ENCODE data around the gene VEZT.
"Not testable (repeated sequence)": the region's sequence is repeated elsewhere in the genome, so short reads cannot be mapped to it uniquely, and the experiment has no call there.

VEZT gene

GRCh38 chr12:95217377-95218149 is at the start of gene VEZT, which contains the start of gene FGD6:
VEZT (plus strand) TSS chr12:95217807; CDS start chr12:95217851, 44 bp downstream.
FGD6 (minus strand) TSS chr12:95217467; CDS start chr12:95217240, 227 bp downstream.
- peak; percentile 83 to 95 (median 90) for DNase-seq (ENCODE audit: low read depth in 4 of 4, low spot score in 1 of 4)

GRCh38 chr12:95168746-95169145 is 48.9 kb upstream of the VEZT start:
- no peak for DNase-seq (ENCODE audit: low read depth in 4 of 4, low spot score in 1 of 4)

- DNase-seq (ENCODE audit: low read depth in 4 of 4, low spot score in 1 of 4): no peak
Observed at GRCh38 chr12:95169368-95169767, 48.2 kb upstream of the VEZT start.

GRCh38 chr12:95173392-95174251 is 44.0 kb upstream of the VEZT start:
- no peak for DNase-seq (ENCODE audit: low read depth in 4 of 4, low spot score in 1 of 4)

DNA sequence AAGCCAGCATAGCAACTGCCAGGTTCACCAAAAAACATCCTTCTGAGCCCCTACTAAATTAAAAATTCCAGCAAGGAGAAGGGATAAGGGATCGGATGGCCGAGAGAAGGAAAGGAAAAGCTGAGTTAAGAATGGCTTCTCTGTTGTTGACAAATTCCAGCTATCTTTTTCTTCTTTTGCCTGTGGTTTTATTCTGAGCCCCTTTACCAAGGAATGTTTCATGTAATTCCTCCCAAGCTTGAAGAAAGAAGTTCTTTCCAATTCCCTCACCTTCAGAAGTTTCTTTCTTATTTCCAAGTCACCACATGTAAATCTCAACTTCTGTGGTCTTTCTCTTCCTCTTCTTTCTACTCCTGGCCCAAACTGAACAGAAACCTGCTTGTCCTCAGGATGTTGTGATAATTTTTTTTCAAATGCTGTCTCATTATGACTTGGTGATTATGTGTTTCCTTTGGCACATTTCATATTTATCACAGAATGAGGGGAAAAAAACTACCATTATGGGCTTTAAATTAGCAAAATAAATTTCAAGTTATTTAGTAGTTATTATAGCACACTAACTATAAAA is 40.3 kb upstream of the VEZT start:
- DNase-seq (ENCODE audit: low read depth in 4 of 4, low spot score in 1 of 4): no peak

- no peak for DNase-seq (ENCODE audit: low read depth in 4 of 4, low spot score in 1 of 4)
Observed at GRCh38 chr12:95178136-95178535, 39.5 kb upstream of the VEZT start.

- DNase-seq (ENCODE audit: low read depth in 4 of 4, low spot score in 1 of 4): no peak
Observed at GRCh38 chr12:95179011-95179410, 38.6 kb upstream of the VEZT start.

DNA sequence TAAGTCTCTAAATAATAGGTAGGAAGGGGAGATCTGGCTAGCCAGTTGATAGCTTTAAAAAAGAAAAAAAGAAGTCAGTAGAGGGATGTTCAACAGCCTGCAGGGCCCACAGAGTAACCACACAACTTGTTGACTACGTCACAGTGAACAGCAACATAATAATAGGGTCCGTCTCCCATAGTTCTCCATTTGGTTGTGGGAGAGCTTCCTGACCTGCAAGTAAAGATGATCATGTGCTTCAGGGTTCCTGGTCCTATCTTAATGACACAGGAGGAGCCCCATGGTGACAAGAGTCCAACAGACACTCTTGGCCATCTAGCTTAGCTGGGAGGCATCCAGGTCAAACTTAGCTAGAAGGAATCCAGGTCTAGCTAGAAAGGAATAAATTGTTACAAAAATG is 36.5 kb upstream of the VEZT start:
- DNase-seq (ENCODE audit: low read depth in 4 of 4, low spot score in 1 of 4): no peak

- no peak for DNase-seq (ENCODE audit: low read depth in 4 of 4, low spot score in 1 of 4)
Observed at GRCh38 chr12:95182868-95183415, 34.7 kb upstream of the VEZT start.

DNA sequence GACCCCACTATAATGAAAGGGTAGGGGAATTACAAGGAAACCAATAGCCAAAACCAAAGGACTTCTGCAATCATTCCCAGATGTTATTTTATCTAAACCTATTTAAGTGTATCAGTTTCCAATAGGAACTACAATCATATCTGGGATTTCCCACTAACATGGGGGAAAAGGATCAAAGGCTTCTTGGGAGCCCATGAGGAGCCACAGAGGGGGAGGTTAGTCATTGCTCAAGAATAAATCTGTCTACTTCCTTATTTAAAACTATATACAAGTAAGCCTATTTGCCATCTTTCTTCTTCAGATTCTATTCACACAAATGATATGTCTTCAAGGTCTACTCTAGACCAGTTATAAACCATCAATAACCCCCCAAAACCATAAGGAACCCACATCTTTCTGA is 33.5 kb upstream of the VEZT start:
- DNase-seq (ENCODE audit: low read depth in 4 of 4, low spot score in 1 of 4): no peak

DNA sequence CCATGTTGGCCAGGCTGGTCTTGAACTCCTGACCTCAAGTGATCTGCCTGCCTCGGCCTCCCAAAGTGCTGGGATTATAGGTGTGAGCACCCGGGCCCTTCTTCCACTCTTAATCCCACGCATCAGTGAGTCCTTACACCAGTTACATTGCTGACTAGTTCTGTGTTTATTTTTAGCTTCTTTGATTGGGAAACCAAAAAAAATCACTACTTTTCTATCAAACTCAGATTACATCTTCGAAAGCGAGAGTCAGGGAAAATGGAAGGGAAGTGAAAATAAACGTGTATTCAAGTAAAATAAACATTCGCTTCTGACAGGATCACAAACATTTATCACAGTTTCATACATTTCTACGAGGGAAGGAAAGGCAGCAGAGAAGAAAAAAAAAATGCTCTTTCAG is 32.5 kb upstream of the VEZT start:
- no peak for DNase-seq (ENCODE audit: low read depth in 4 of 4, low spot score in 1 of 4)

DNA sequence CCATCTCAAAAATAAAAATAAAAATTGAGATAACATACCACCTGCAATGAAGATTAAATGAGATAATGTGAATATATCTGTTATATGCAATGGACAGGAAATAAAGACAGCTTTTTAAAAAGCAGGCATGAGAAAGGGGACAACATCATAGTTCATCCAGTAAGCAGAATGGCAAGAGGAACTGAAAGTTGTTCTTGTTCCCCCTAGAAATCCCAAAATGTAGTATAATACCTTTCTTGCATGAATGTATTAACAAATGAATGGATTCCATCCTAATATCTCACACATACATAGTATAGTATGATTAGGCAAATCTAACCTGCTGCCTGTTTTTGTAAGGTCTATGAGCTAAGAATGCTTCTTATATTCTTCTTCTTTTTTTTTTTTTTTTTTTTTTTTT is 31.8 kb upstream of the VEZT start:
- no peak for DNase-seq (ENCODE audit: low read depth in 4 of 4, low spot score in 1 of 4)

DNA sequence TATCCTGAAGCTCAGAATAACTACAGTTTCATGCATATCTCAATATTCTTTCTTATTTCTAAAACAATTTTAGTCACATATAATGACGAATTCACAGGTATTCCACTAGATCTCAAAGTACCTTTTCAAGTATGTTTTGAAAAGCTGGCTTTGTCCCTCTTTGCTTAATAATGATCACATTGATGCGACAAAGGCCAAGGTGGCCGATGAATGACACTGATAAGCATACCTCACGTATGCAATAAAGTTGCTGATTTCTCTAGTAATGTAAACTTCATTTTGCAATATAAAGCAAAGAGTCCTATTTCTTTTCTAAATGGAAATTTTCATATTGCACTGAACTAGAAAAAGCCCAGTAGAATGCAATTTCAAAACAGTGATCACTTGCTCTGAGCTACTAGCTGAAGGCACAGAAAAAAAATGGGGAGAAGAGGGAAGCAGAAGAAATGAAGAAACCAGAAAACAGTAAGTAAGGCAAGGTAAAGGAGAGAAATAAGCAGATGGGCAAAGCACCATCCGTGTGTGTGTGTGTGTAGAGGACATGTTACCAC is 29.7 kb upstream of the VEZT start:
- DNase-seq (ENCODE audit: low read depth in 4 of 4, low spot score in 1 of 4): no peak

DNA sequence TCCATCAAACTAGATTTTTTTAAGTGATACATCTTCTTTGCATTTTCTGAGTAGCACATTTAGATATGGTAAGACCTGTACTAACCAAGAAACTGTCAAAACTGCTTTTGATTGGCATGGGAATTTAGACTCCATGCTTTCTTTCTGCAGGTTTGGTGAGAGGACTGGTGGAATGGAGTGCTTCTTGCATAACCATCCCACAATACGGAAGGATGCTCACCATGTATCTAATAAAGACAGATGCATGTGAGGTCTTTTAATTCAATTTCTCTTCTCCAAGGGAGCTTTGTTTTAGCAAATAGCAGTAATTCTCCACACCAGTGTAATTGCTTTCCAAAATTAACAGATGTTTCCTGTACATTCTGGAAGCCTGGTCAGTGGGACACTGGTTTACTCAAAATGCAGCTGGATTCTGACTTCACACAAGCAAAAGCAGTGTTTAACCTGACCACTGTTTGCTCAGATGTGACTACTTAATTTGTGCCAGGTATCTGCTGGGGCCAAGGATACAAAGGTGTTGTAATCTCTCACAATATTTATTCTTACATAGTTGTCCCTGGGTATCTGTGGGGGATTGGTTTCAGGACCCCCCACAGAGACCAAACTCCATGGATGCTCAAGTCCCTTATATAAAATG is 26.4 kb upstream of the VEZT start:
- no peak for DNase-seq (ENCODE audit: low read depth in 4 of 4, low spot score in 1 of 4)

DNA sequence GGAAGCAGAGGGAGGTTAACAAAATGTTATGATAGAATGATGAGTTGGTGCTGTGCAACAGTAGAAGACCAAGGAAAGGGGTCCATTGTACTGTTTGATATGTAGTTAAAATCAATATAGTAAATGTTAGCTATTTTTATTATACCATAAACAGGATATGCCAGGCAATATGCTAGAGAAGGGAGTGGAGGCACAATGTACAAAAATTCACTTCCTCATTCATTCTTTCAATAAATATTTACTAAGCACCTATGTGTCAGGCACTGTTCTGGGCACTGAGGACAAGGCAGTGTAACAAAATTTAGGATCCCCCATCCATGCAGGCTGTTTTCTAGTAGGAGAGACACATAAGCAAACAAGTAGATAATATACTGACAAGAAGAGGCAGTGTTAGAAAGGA is 25.3 kb upstream of the VEZT start:
- no peak for DNase-seq (ENCODE audit: low read depth in 4 of 4, low spot score in 1 of 4)

GRCh38 chr12:95193139-95193538 is 24.5 kb upstream of the VEZT start:
- no peak for DNase-seq (ENCODE audit: low read depth in 4 of 4, low spot score in 1 of 4)

- no peak for DNase-seq (ENCODE audit: low read depth in 4 of 4, low spot score in 1 of 4)
Observed at GRCh38 chr12:95195122-95195521, 22.5 kb upstream of the VEZT start.

DNA sequence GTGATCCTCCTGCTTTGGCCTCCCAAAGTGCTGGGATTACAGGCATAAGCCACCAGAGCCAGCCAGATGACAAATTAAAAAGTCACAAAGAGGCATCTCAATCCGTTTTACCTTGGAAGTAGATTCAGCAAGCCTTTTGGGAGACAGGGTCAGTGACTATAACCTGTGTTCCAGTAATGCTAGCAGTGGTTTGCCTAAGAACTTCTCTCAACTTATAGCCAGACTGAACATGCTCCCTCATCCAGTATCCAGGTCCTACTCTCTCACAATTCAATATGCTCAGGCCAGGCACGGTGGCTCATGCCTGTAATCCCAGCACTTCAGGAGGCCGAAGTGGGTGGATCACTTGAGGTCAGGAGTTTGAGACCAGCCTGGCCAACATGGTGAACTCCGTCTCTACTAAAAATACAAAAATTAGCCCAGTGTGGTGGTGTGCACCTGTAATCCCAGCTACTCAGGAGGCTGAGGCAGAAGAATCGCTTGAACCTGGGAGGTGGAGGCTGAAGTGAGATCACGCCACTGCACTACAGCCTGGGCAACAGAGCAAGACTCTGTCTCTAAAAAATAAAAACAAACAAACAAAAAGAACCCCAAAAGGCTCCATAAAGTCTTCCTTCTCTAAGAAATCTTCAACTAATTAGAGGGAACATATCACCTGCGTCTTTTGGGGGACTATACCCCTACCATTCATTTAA is 20.6 kb upstream of the VEZT start:
- DNase-seq (ENCODE audit: low read depth in 4 of 4, low spot score in 1 of 4): not testable (repeated sequence)

DNA sequence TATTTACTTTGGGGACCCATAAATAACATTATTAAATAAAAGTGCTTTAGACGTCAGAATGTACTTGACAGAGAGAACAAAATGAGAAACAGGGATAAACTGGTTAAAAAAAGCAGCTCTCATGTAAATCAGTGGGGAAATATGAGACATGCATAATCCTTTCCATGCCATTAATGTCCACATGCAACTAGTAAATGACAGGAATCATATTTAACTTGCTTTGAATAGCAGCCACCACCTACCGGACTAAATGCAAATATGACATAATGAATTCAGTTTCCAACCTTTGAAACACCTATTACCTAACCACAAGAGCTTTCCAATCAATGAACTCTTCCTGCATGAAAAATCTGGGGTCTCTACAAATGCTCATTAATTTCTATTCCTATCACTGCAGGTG is 20.0 kb upstream of the VEZT start:
- no peak for DNase-seq (ENCODE audit: low read depth in 4 of 4, low spot score in 1 of 4)

- no peak for DNase-seq (ENCODE audit: low read depth in 4 of 4, low spot score in 1 of 4)
Observed at GRCh38 chr12:95198914-95199313, 18.7 kb upstream of the VEZT start.

All from stimulated activated CD4-positive, alpha-beta T cell treated with anti-CD3 and anti-CD28 coated beads, Interleukin-1b, Interleukin-23, amount 100 ng/mL, for 24 hours (primary cell).